Keratinocyte (primary cell): ENCODE data around the gene TPD52L2. TPM values are rescaled to one million over a fixed set of nuclear protein-coding genes. Genes with fewer than 3 reads are reported as not detected.

ENCODE experiments used
- DNase-seq: peaks from one replicate; pipeline ENCODE4 v3.0.0-alpha.2; 2011; ENCODE audit warnings: low read depth, missing footprints, low spot score
- FAIRE-seq: peaks from 2 replicates; lab custom pipeline; 2011; peaks lifted over from hg19 to GRCh38; lab: Jason Lieb, UNC
- H2AFZ ChIP-seq: 2 replicates; pipeline ENCODE4 v1.6.0; 2012; ENCODE audit warnings: low read length, control low read depth, inconsistent platforms; ENCODE audit not compliant: control insufficient read depth
- H3K27ac ChIP-seq: 2 replicates; pipeline ENCODE4 v1.5.1; 2011; ENCODE audit warnings: low read length; ENCODE audit not compliant: control insufficient read depth, insufficient read depth
- H3K27me3 ChIP-seq: 3 replicates; pipeline ENCODE4 v1.6.0; 2011; ENCODE audit warnings: low read length; ENCODE audit not compliant: control insufficient read depth, insufficient read depth; ENCODE audit errors: extremely low read depth
- H3K36me3 ChIP-seq, 2 experiments: 2 replicates in 1 of 2; 3 replicates in 1 of 2; pipeline ENCODE4 v1.5.1; 2011; ENCODE audit warnings: low read length in 2 of 2, mild to moderate bottlenecking in 1 of 2; ENCODE audit not compliant: control insufficient read depth in 2 of 2, insufficient read depth in 2 of 2; ENCODE audit errors: extremely low read depth in 1 of 2
- H3K4me1 ChIP-seq: 3 replicates; pipeline ENCODE4 v1.5.1; 2011; ENCODE audit warnings: low read length; ENCODE audit not compliant: control insufficient read depth, insufficient read depth; ENCODE audit errors: extremely low read depth
- H3K4me2 ChIP-seq: 3 replicates; pipeline ENCODE4 v1.6.0; 2011; ENCODE audit warnings: low read depth, low read length; ENCODE audit not compliant: control insufficient read depth, insufficient read depth; ENCODE audit errors: extremely low read depth
- H3K4me3 ChIP-seq, 3 experiments: fragments of 200-600 bp in 1 of 3; sonication (generic) in 1 of 3; 2 replicates in 2 of 3; 3 replicates in 1 of 3; pipeline ENCODE4 v1.5.1; 2011 to 2016; ENCODE audit warnings: low read length in 3 of 3, mild to moderate bottlenecking in 3 of 3, control low read depth in 2 of 3, inconsistent platforms in 1 of 3, low read depth in 1 of 3, mixed read lengths in 1 of 3, mixed run types in 1 of 3, moderate library complexity in 1 of 3; ENCODE audit not compliant: control insufficient read depth in 2 of 3, insufficient read depth in 2 of 3; ENCODE audit errors: extremely low read depth in 1 of 3
- H3K79me2 ChIP-seq: 2 replicates; pipeline ENCODE4 v1.6.0; 2012; ENCODE audit warnings: low read length; ENCODE audit not compliant: control insufficient read depth, insufficient read depth
- H3K9ac ChIP-seq: 3 replicates; pipeline ENCODE4 v1.6.0; 2011; ENCODE audit warnings: low read length; ENCODE audit not compliant: control insufficient read depth, insufficient read depth; ENCODE audit errors: extremely low read depth
- H3K9me1 ChIP-seq: 3 replicates; pipeline ENCODE4 v1.6.0; 2011; ENCODE audit warnings: low read length; ENCODE audit not compliant: control insufficient read depth, insufficient read depth; ENCODE audit errors: extremely low read depth
- H3K9me3 ChIP-seq: 2 replicates; pipeline ENCODE4 v1.5.1; 2012; ENCODE audit warnings: low read depth, low read length; ENCODE audit not compliant: control insufficient read depth
- H4K20me1 ChIP-seq: 3 replicates; pipeline ENCODE4 v1.6.0; 2011; ENCODE audit warnings: low read length; ENCODE audit not compliant: control insufficient read depth, insufficient read depth; ENCODE audit errors: extremely low read depth
- CTCF ChIP-seq, 3 experiments: IDR thresholded peaks in 1 of 3; conservative IDR thresholded peaks in 1 of 3; optimal IDR thresholded peaks in 1 of 3; 2 replicates in 2 of 3; 3 replicates in 1 of 3; pipeline versions ENCODE3 to v1.5.1; 2011; ENCODE audit warnings: low read length in 3 of 3, mild to moderate bottlenecking in 3 of 3, moderate library complexity in 2 of 3, control low read depth in 1 of 3, inconsistent platforms in 1 of 3; ENCODE audit not compliant: insufficient read depth in 2 of 3; ENCODE audit errors: extremely low read depth in 1 of 3
- EZH2 ChIP-seq: IDR thresholded peaks from one replicate; pipeline ENCODE4 v1.6.1; 2012; ENCODE audit warnings: inconsistent platforms, mild to moderate bottlenecking, low read length, moderate library complexity
- dilution Hi-C: fragments of 300-500 bp; cut with MboI; formaldehyde crosslinking; loops from one replicate; pipeline ENCODE4 v1.7.0; 2020; ENCODE audit warnings: low sequenced_read_pairs; ENCODE audit not compliant: extremely low pct_ligation_motif_present
- polyA plus RNA-seq, 5 experiments: library from polyadenylated mRNA; depleted of rRNA in 3 of 5; stranded (reverse) in 3 of 5; stranded (forward) in 1 of 5; unstranded in 1 of 5; fragments of >200 nt; gene quantifications; 1 replicate in 1 of 5; 2 replicates in 3 of 5; 3 replicates in 1 of 5; pipeline versions ENCODE4 v1.2.1 to v1.2.3, GENCODE V29; 2011 to 2012; ENCODE audit warnings: missing spikeins in 2 of 5, low read depth in 1 of 5, low replicate concordance in 1 of 5

Gene TPD52L2
- polyA plus RNA-seq, 1 donor (not counting 4 experiments of a cell fraction or from before 2014, with no cell fraction given) = 177 TPM

GRCh38 chr20:63846888-63847236 is 18.2 kb upstream of the TPD52L2 start:
- no peaks in the 10 kb centered on the region for H3K36me3 ChIP-seq
- FAIRE-seq (no peak), DNase-seq (no peak)
- no peak overlapping the region for H2AFZ ChIP-seq
- no peak overlapping the region for H3K27ac ChIP-seq
- H4K20me1 ChIP-seq = no peaks in the 10 kb centered on the region
- peaks cover 33% of the 10 kb centered on the region for H3K27me3 ChIP-seq
- dilution Hi-C loops = no loop called here
- H3K9me1 ChIP-seq = no peaks in the 10 kb centered on the region
- no peak for TF ChIP-seq EZH2
- TF ChIP-seq CTCF (optimal IDR thresholded peaks at IDR 0.05 in 1 of 3, IDR thresholded peaks at IDR 0.05 in 1 of 3, conservative IDR thresholded peaks at IDR 0.05 in 1 of 3; ENCODE audit: extremely low read depth in 1 of 3, insufficient read depth in 2 of 3, low read length in 3 of 3) = no peak
- no peak overlapping the region for H3K4me2 ChIP-seq
- H3K79me2 ChIP-seq = no peaks in the 10 kb centered on the region
- no peaks in the 10 kb centered on the region for H3K9me3 ChIP-seq
- no peak overlapping the region for H3K4me3 ChIP-seq
- peaks cover 5% of the 10 kb centered on the region for H3K4me1 ChIP-seq
- H3K9ac ChIP-seq = no peak overlapping the region

GRCh38 chr20:63847237-63848002 is 17.6 kb upstream of the TPD52L2 start:
- no peak overlapping the region for H3K27ac ChIP-seq
- no peak overlapping the region for H3K4me3 ChIP-seq
- dilution Hi-C loops = no loop called here
- no peak for TF ChIP-seq CTCF (optimal IDR thresholded peaks at IDR 0.05 in 1 of 3, IDR thresholded peaks at IDR 0.05 in 1 of 3, conservative IDR thresholded peaks at IDR 0.05 in 1 of 3; ENCODE audit: extremely low read depth in 1 of 3, insufficient read depth in 2 of 3, low read length in 3 of 3)
- TF ChIP-seq EZH2 = no peak
- H3K9me3 ChIP-seq = no peaks in the 10 kb centered on the region
- H2AFZ ChIP-seq = no peak overlapping the region
- H3K9me1 ChIP-seq = no peaks in the 10 kb centered on the region
- H3K4me2 ChIP-seq = no peak overlapping the region
- peaks cover 33% of the 10 kb centered on the region for H3K27me3 ChIP-seq
- FAIRE-seq = no peak
- no peak overlapping the region for H3K9ac ChIP-seq
- H4K20me1 ChIP-seq = no peaks in the 10 kb centered on the region
- DNase-seq = no peak
- no peaks in the 10 kb centered on the region for H3K79me2 ChIP-seq
- H3K4me1 ChIP-seq = peaks cover 5% of the 10 kb centered on the region
- H3K36me3 ChIP-seq = no peaks in the 10 kb centered on the region
